ENCODE data around the gene EGR1. TPM values are rescaled to one million over a fixed set of nuclear protein-coding genes. Genes with fewer than 3 reads are reported as not detected.

Gene EGR1
- total and polyA plus RNA-seq, 2 of the 4 experiments (the other 2 are of a cell fraction) = 2.9 to 104 TPM

GRCh38 chr5:138491669-138492559 is 26.6 kb downstream of the EGR1 start:
- dilution Hi-C loops (cut with HindIII; ENCODE audit: low sequenced_read_pairs, unreplicated experiment) (no loop called here), intact Hi-C loops (cut with micrococcal nuclease) (no loop called here), in situ Hi-C loops (cut with MboI; ENCODE audit: low sequenced_read_pairs) (no loop called here)
- no peaks in the 10 kb centered on the region for H3K36me3 ChIP-seq (ENCODE audit: control insufficient read depth, insufficient read depth, low read length)
- ChIA-PET CTCF (interaction anchor here (1.0 to 1.3 kb wide), 2 partner anchors 11 to 42 kb away, joined by 3 to 5 read pairs; no protein-coding TSS in a partner anchor), POLR2A (ENCODE audit: unreplicated experiment) (no interaction called here)
- 11% methylated on average over 36 of the region's 93 CpGs; no CpG with 5 or more reads in 1 of the 2 experiments for WGBS, 2 experiments (ENCODE audit: extremely low coverage in 2 of 2, insufficient read length in 1 of 2)
- peak overlapping the region; percentile 95 for H2AK5ac ChIP-seq (ENCODE audit: low read depth, low read length)
- H2AK9ac ChIP-seq (replicated peaks; ENCODE audit: low read depth, low read length, poor library complexity) = peak overlapping the region; percentile 97
- H2BK5ac ChIP-seq (ENCODE audit: low read depth, low read length, poor library complexity, severe bottlenecking) = peak overlapping the region; percentile 21
- H3K18ac ChIP-seq (ENCODE audit: low read depth, low read length) = peak overlapping the region; percentile 59; the same call in 1 of the 2 replicates
- DNase-seq (peak; percentile 91), ATAC-seq (ENCODE audit: low read depth) (peak; percentile 97)
- no peaks in the 10 kb centered on the region for H3K79me1 ChIP-seq (ENCODE audit: low read depth in 1 of 2, low read length in 2 of 2)
- H3K9me3 ChIP-seq (ENCODE audit: control insufficient read depth, insufficient read depth, low read length) = no peaks in the 10 kb centered on the region
- peak overlapping the region; percentile 70 for H4K91ac ChIP-seq (ENCODE audit: insufficient read depth, low read depth, low read length)
- H3K27ac ChIP-seq (ENCODE audit: insufficient read depth, low read length) = peak overlapping the region; percentile 66
- H3K9me1 ChIP-seq (ENCODE audit: insufficient read depth, low read length) = peaks cover 9% of the 10 kb centered on the region; the same call in 1 of the 2 replicates
- peak overlapping the region; percentile 90; the same call in 1 of the 2 replicates for H3K23ac ChIP-seq (ENCODE audit: low read depth, low read length)
- peak overlapping the region; percentile 32; the same call in 1 of the 2 replicates for H2BK120ac ChIP-seq (ENCODE audit: low read depth, low read length)
- no peak for TF ChIP-seq RCOR1 (IDR thresholded peaks at IDR 0.05; ENCODE audit: insufficient replicate concordance, low read length)
- TF ChIP-seq ELK1 (IDR thresholded peaks at IDR 0.05; ENCODE audit: borderline replicate concordance, low read depth, low read length) = peak; percentile 96
- TF ChIP-seq POLR2A (IDR thresholded peaks at IDR 0.05; ENCODE audit: low read depth, low read length) = peak; percentile 75
- no peak for TF ChIP-seq FOS (IDR thresholded peaks at IDR 0.05; ENCODE audit: low read depth, low read length)
- TF ChIP-seq MAZ (IDR thresholded peaks at IDR 0.05; ENCODE audit: borderline replicate concordance, low read depth, low read length) = peak; percentile 55; the same call in 1 of the 2 replicates
- TF ChIP-seq NFE2L2 (IDR thresholded peaks at IDR 0.05; ENCODE audit: low read depth, low read length) = no peak
- TF ChIP-seq RFX5 (IDR thresholded peaks at IDR 0.05; ENCODE audit: low read depth, low read length) = 0 out of 2 replicates have a peak, but pooled peaks have one; percentile 12
- BruUV-seq (replicated peaks) = no TSS peak
- peak overlapping the region; percentile 27; the same call in 1 of the 2 replicates for H2BK20ac ChIP-seq (ENCODE audit: low read depth, low read length)
- H2BK15ac ChIP-seq (ENCODE audit: low read depth, low read length) = peak overlapping the region; percentile 78; the same call in 1 of the 3 replicates
- H3K4me1 ChIP-seq (ENCODE audit: control insufficient read depth, insufficient read depth, low read length) = peaks cover 18% of the 10 kb centered on the region
- H2AFZ ChIP-seq (replicated peaks; ENCODE audit: low read length, poor library complexity) = peak overlapping the region; percentile 94
- 0 out of 2 replicates have a peak overlapping the region, but pooled peaks have one; percentile 27 for H3K56ac ChIP-seq (ENCODE audit: extremely low read depth, insufficient read depth, low read length)
- H3K14ac ChIP-seq (replicated peaks; ENCODE audit: low read depth, low read length) = peak overlapping the region; percentile 89
- H3K9ac ChIP-seq (ENCODE audit: low read depth, low read length) = peak overlapping the region; percentile 80
- peak overlapping the region; percentile 96 for H3K4me2 ChIP-seq (ENCODE audit: low read depth, low read length)
- H4K8ac ChIP-seq (ENCODE audit: low read depth in 2 of 2, low read length in 2 of 2) = peak overlapping the region; percentile 84 to 88
- peaks cover 11% of the 10 kb centered on the region; the same call in 1 of the 2 replicates for H3K27me3 ChIP-seq (ENCODE audit: control insufficient read depth, insufficient read depth, low read length)
- H4K5ac ChIP-seq (ENCODE audit: low read depth, low read length) = peak overlapping the region; percentile 81
- peak overlapping the region; percentile 64 for H3K4me3 ChIP-seq (ENCODE audit: insufficient read depth, low read depth, low read length)
- H3K4ac ChIP-seq (ENCODE audit: low read depth, low read length) = peak overlapping the region; percentile 66
- H4K20me1 ChIP-seq (ENCODE audit: insufficient read depth, low read length) = no peaks in the 10 kb centered on the region

All from IMR-90 (cell line).